Cardiac muscle cell (in vitro differentiated cells and primary cell): ENCODE measurements around the gene RNF217. TPM values are rescaled to one million over a fixed set of nuclear protein-coding genes. Genes with fewer than 3 reads are reported as not detected.
"Not testable (repeated sequence)": the region's sequence is repeated elsewhere in the genome, so short reads cannot be mapped to it uniquely, and the experiment has no call there.

Experiments
- DNase-seq, 2 donors: peaks; one replicate each; pipeline versions ENCODE4 v3.0.0 to v3.0.0-alpha.2; 2010 to 2017; ENCODE audit warnings: low read depth in 1 of 2, low spot score in 1 of 2
- H3K27ac ChIP-seq: fragments of 200-600 bp; sonication (generic); 2 replicates; pipeline ENCODE4 v1.5.1; 2016
- H3K27me3 ChIP-seq: fragments of 200-600 bp; sonication (generic); 2 replicates; pipeline ENCODE4 v1.6.0; 2016; ENCODE audit warnings: control low read depth
- H3K36me3 ChIP-seq: fragments of 200-600 bp; sonication (generic); 2 replicates; pipeline ENCODE4 v1.5.1; 2016; ENCODE audit warnings: control low read depth
- H3K4me1 ChIP-seq: fragments of 200-600 bp; sonication (generic); 2 replicates; pipeline ENCODE4 v1.8.1; 2017; ENCODE audit warnings: low read depth, mild to moderate bottlenecking, mixed run types
- H3K4me3 ChIP-seq: fragments of 200-600 bp; sonication (generic); 2 replicates; pipeline ENCODE4 v1.5.1; 2016; ENCODE audit warnings: mild to moderate bottlenecking
- H3K9me3 ChIP-seq: fragments of 200-600 bp; sonication (generic); 2 replicates; pipeline ENCODE4 v1.5.1; 2017; ENCODE audit warnings: low read depth, mild to moderate bottlenecking, control low read depth
- CTCF ChIP-seq: IDR thresholded peaks from 2 replicates; pipeline ENCODE4 v1.5.1; 2012; ENCODE audit warnings: low read depth, mild to moderate bottlenecking, low read length
- polyA plus RNA-seq: library from polyadenylated mRNA; unstranded; fragments of >200 nt; fragmentation: Nextera tagmentation; extraction: Ambion mirVana; gene quantifications from 2 replicates; pipeline ENCODE4 v1.2.1, GENCODE V29; 2016
- total RNA-seq: library from RNA; depleted of rRNA; stranded (reverse); fragments of >200 nt; gene quantifications from 2 replicates; pipeline ENCODE4 v1.2.3, GENCODE V29; 2016

Gene RNF217
- total and polyA plus RNA-seq, 2 experiments from 2014 or later: 9.4 to 27.1 TPM

GRCh38 chr6:124963416-124963785 is 1.2 kb downstream of the RNF217 start:
- Histone ChIP-seq H3K4me3 (peak overlapping the region; percentile 60), H3K27ac (peak overlapping the region; percentile 79), H3K27me3 (no peaks in the 10 kb centered on the region), H3K36me3 (no peaks in the 10 kb centered on the region), H3K4me1 (peaks cover 26% of the 10 kb centered on the region), H3K9me3 (no peaks in the 10 kb centered on the region)
- no peak for TF ChIP-seq CTCF
- DNase-seq: peak; percentile 32 to 46

GRCh38 chr6:124963831-124964763 is 1.9 kb downstream of the RNF217 start:
- peak overlapping the region; percentile 79 for H3K27ac ChIP-seq
- DNase-seq: peak in 1 of 2 donors; percentile 69
- no peak for TF ChIP-seq CTCF

GRCh38 chr6:124964764-124965105 is 2.5 kb downstream of the RNF217 start:
- no peak for TF ChIP-seq CTCF
- Histone ChIP-seq H3K27me3 (no peaks in the 10 kb centered on the region), H3K9me3 (no peaks in the 10 kb centered on the region), H3K4me1 (peaks cover 29% of the 10 kb centered on the region), H3K4me3 (peak overlapping the region; percentile 60), H3K36me3 (no peaks in the 10 kb centered on the region), H3K27ac (peak overlapping the region; percentile 79)
- DNase-seq: no peak

More at GRCh38 chr6:124963831-124964763, 1.9 kb downstream of the RNF217 start:
- Histone ChIP-seq H3K4me3 (peak overlapping the region; percentile 60), H3K9me3 (no peaks in the 10 kb centered on the region), H3K27me3 (no peaks in the 10 kb centered on the region), H3K4me1 (peaks cover 29% of the 10 kb centered on the region), H3K36me3 (no peaks in the 10 kb centered on the region)

- not testable (repeated sequence) for H3K27ac ChIP-seq
Observed at GRCh38 chr6:124965424-124965850, 3.2 kb downstream of the RNF217 start.

GRCh38 chr6:124967444-124967843 is 5.2 kb downstream of the RNF217 start:
- TF ChIP-seq CTCF: no peak
- Histone ChIP-seq H3K4me3 (no peak overlapping the region), H3K36me3 (no peaks in the 10 kb centered on the region), H3K27ac (no peak overlapping the region), H3K4me1 (peaks cover 23% of the 10 kb centered on the region), H3K27me3 (no peaks in the 10 kb centered on the region), H3K9me3 (no peaks in the 10 kb centered on the region)
- no peak for DNase-seq

More at GRCh38 chr6:124965424-124965850, 3.2 kb downstream of the RNF217 start:
- H3K4me1 ChIP-seq: peaks cover 29% of the 10 kb centered on the region
- H3K27me3 ChIP-seq, H3K9me3 ChIP-seq, H3K4me3 ChIP-seq, H3K36me3 ChIP-seq, DNase-seq: not testable (repeated sequence)

GRCh38 chr6:124968401-124968800 is 6.2 kb downstream of the RNF217 start:
- H3K36me3 ChIP-seq: peaks cover 4% of the 10 kb centered on the region
- H3K27ac ChIP-seq: no peak overlapping the region
- H3K4me3 ChIP-seq: no peak overlapping the region
- peak in 1 of 2 donors; percentile 19 for DNase-seq
- no peak for TF ChIP-seq CTCF
- peaks cover 23% of the 10 kb centered on the region for H3K4me1 ChIP-seq
- H3K27me3 ChIP-seq: no peaks in the 10 kb centered on the region
- no peaks in the 10 kb centered on the region for H3K9me3 ChIP-seq
